Left renal cortex interstitium (tissue), 4 donors: ENCODE measurements around the gene ARFRP1. TPM values are rescaled to one million over a fixed set of nuclear protein-coding genes. Genes with fewer than 3 reads are reported as not detected.

ENCODE experiments used
- DNase-seq, 4 donors: peaks; one replicate each; pipeline ENCODE4 v3.0.0-alpha.2; 2013; ENCODE audit warnings: low read depth in 4 of 4, low spot score in 2 of 4, missing footprints in 1 of 4
- polyA plus RNA-seq, 4 donors: library from polyadenylated mRNA; unstranded; fragments of 120-200 nt; gene quantifications; one replicate each; pipeline ENCODE4 v1.2.1, GENCODE V29; 2013; ENCODE audit not compliant: insufficient read length in 4 of 4

Gene ARFRP1
- polyA plus RNA-seq, 4 donors = 33.5 to 40.8 (median 36.9) TPM

GRCh38 chr20:63744158-63744557 is 36.4 kb upstream of the ARFRP1 start:
- no peak for DNase-seq

- no peak for DNase-seq
Measured at GRCh38 chr20:63743210-63743970, 35.6 kb upstream of the ARFRP1 start.

GRCh38 chr20:63742381-63743024 is 34.7 kb upstream of the ARFRP1 start:
- DNase-seq = no peak

- DNase-seq = no peak
Measured at GRCh38 chr20:63741676-63742380, 34.1 kb upstream of the ARFRP1 start.

- no peak for DNase-seq
Measured at GRCh38 chr20:63741354-63741675, 33.5 kb upstream of the ARFRP1 start.

- peak; percentile 55 to 79 (median 72) for DNase-seq
Measured at GRCh38 chr20:63740627-63741353, 33.0 kb upstream of the ARFRP1 start.

GRCh38 chr20:63740070-63740626 is 32.4 kb upstream of the ARFRP1 start:
- DNase-seq = peak in 2 of 4 donors; percentile 9 to 33

- peak in 3 of 4 donors; percentile 59 to 74 (median 66) for DNase-seq
Measured at GRCh38 chr20:63739130-63740069, 31.6 kb upstream of the ARFRP1 start, which contains the start of gene SLC2A4RG. Gene SLC2A4RG (plus strand): TSS chr20:63739776. CDS start chr20:63739913, 137 bp downstream.

GRCh38 chr20:63738687-63739129 is 30.9 kb upstream of the ARFRP1 start:
- peak in 1 of 4 donors; percentile 28 for DNase-seq

GRCh38 chr20:63737945-63738686 is 30.3 kb upstream of the ARFRP1 start:
- no peak for DNase-seq

GRCh38 chr20:63737695-63737944 is 29.8 kb upstream of the ARFRP1 start:
- DNase-seq = no peak

- no peak for DNase-seq
Measured at GRCh38 chr20:63736893-63737694, 29.3 kb upstream of the ARFRP1 start.

- no peak for DNase-seq
Measured at GRCh38 chr20:63735859-63736718, 28.3 kb upstream of the ARFRP1 start, which contains the start of gene LIME1. Gene LIME1 (plus strand): TSS chr20:63736664. CDS start chr20:63737550, 886 bp downstream.

GRCh38 chr20:63734946-63735858 is 27.4 kb upstream of the ARFRP1 start:
- no peak for DNase-seq

GRCh38 chr20:63734111-63734945 is 26.6 kb upstream of the ARFRP1 start:
- DNase-seq = no peak
